HTERT RPE-1 (cell line): Measurements from ENCODE around the gene TRAF5.
"Not testable (repeated sequence)": the region's sequence is repeated elsewhere in the genome, so short reads cannot be mapped to it uniquely, and the experiment has no call there.

Source experiments
- in situ Hi-C: fragments of 300-500 bp; cut with MboI; formaldehyde crosslinking; loops from 4 replicates; pipeline ENCODE4 v1.14.3; 2020; ENCODE audit warnings: low sequenced_read_pairs

TRAF5 gene

DNA sequence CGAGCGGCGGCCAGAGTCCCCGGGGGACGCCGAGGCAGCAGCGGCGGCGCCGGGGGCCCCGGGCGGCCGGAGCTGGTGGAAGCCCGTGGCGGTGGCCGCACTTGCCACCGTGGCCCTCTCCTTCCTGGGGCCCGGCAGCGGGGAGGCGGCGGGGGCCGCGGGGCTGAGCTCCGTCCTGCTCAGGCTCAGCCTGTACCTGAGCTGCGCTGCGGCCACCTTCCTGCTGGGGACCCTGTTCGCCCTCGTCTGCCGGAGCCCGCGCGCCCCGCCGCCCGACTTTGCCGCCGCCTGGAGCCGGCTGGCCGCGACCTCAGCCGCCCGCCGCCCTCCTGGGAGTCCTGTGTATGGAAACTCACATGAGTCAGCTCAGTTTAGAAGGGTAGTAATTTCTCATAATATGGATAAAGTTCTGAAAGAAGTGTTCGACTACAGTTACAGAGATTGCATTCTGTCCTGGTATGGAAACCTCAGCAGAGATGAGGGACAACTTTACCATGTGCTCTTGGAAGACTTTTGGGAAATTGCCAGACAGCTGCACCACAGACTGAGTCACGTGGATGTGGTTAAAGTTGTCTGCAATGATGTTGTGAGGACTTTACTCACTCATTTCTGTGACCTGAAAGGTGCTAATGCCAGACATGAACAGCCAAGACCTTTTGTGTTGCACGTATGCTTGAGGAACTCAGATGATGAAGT, 90.1 kb downstream of the TRAF5 start:
- in situ Hi-C loops: not testable (repeated sequence)

DNA sequence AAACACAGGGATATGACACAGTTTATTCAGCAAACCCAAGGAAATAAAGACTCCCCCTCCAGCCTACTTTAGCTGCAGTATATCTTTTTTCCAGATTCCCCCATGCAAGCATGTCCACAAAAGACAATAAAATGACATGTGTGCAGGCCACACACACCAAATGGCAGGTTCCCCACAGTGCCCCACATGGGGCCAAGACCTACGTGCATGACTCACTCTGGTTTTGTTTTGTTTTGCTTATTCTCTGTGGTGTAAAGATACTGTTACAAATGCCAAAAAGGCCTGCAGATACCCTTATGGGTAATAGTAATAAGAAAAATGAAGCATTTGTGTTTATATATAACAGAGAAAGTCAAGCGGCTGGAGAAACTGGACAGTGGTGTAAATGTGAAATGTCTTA, 93.8 kb downstream of the TRAF5 start:
- in situ Hi-C loops: no loop called here

DNA sequence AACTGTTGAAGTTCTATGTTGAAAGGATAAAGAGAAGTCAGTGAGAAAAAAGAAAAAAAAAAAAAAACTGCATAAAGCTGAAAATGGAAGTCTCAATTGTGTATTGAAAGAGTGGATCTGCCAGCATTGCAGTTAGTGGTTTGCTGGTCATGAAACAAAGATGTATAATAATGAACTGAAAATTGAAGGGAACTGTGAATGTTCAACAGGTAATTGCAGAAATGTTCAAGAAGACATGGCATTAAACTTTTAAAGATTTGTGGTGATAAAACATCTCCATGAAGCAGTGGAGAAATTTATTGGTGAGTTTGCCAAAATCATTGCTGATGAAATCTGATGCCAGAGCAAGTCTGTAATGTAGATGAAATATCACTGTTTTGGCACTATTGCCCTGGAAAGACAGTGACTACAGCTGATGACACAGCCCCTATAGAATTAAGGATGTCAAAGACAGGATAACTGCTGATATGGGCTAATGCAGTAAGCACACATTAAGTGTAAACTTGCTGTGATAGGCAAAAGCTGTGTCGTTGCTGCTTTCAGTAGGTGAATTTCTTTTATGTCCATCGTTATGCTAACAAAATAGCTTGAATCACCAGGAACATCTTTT, 94.3 kb downstream of the TRAF5 start:
- in situ Hi-C loops: no loop called here

DNA sequence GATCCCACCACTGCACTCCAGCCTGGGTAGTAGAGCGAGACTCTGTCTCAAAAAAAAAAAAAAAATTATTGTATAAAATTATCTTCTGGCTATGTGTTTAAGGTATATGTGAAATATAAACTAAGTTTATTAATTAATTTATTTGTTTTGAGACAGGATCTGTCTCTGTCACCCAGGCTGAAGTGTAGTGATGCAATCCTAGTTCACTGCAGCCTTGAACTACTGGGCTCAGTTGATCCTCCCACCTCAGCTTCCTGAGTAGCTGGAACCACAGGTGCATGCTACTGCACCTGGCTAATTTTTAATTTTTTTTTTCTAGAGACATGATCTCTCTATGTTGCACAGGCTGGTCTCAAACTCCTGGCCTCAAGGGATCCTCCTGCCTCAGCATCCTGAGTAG, 97.4 kb downstream of the TRAF5 start:
- in situ Hi-C loops: no loop called here
